A549 (cell line): ENCODE data around the gene LSP1. TPM values are rescaled to one million over a fixed set of nuclear protein-coding genes. Genes with fewer than 3 reads are reported as not detected.

ENCODE experiments used
- ATAC-seq, 2 experiments: fragments of 200-7000 bp in 1 of 2; fragments of >200 bp in 1 of 2; cut with Nextera tagmentation in 1 of 2; cut with Tn5 transposase in 1 of 2; 3 replicates each; pipeline versions ENCODE4 v1.8.0 to v1.9.1; 2018 to 2020; ENCODE audit warnings: mild to moderate bottlenecking in 1 of 2, moderate library complexity in 1 of 2
- CTCF ChIA-PET: fragments of 300-600 bp; sonication (Branson Sonifier 250); formaldehyde crosslinking; extraction: SDS; loops from one replicate; lab custom pipeline; 2021; ENCODE audit warnings: antibody characterized with exemption, inconsistent platforms; lab: Yijun Ruan, JAX
- POLR2A ChIA-PET: fragments of 350-600 bp; formaldehyde crosslinking; extraction: SDS; loops from one replicate; lab custom pipeline; 2021; ENCODE audit warnings: antibody characterized with exemption, inconsistent platforms; lab: Yijun Ruan, JAX
- DNase-seq, 2 experiments: peaks; one replicate each; pipeline versions ENCODE4 v3.0.0 to v3.0.0-alpha.2; 2011 to 2016; ENCODE audit warnings: low read depth in 1 of 2, low spot score in 1 of 2
- FAIRE-seq: peaks from 2 replicates; lab custom pipeline; 2011; peaks lifted over from hg19 to GRCh38; lab: Jason Lieb, UNC
- H3K27ac ChIP-seq, 2 experiments: fragments of >200 bp; sonication (Bioruptor Twin); formaldehyde crosslinking; 3 replicates each; pipeline ENCODE4 v1.5.1; 2016 to 2017
- H3K4me1 ChIP-seq: fragments of >200 bp; sonication (Bioruptor Twin); formaldehyde crosslinking; 3 replicates; pipeline ENCODE4 v1.6.1; 2016
- H3K4me2 ChIP-seq: fragments of >200 bp; sonication (Bioruptor Twin); formaldehyde crosslinking; 3 replicates; pipeline ENCODE4 v1.6.1; 2016
- H3K4me3 ChIP-seq: fragments of >200 bp; sonication (Bioruptor Twin); formaldehyde crosslinking; 3 replicates; pipeline ENCODE4 v1.5.1; 2016
- H3K9me3 ChIP-seq: fragments of >200 bp; sonication (Bioruptor Twin); formaldehyde crosslinking; 3 replicates; pipeline ENCODE4 v1.6.1; 2016
- ATOH8 ChIP-seq: fragments of 250-450 bp; sonication (Bioruptor Pico); IDR thresholded peaks from 2 replicates; pipeline ENCODE4 v1.5.0; 2020; ENCODE audit warnings: low read depth, mild to moderate bottlenecking, moderate library complexity
- BCL3 ChIP-seq: fragments of >200 bp; sonication (Bioruptor Twin); formaldehyde crosslinking; IDR thresholded peaks from 3 replicates; pipeline ENCODE4 v1.6.1; 2016
- CHD2 ChIP-seq: fragments of 150-350 bp; IDR thresholded peaks from 2 replicates; pipeline ENCODE4 v1.6.1; 2014; ENCODE audit warnings: low read length; ENCODE audit not compliant: partially characterized antibody
- E2F6 ChIP-seq: IDR thresholded peaks from 2 replicates; pipeline ENCODE4 v1.6.1; 2012; ENCODE audit warnings: low read depth, borderline replicate concordance
- EHMT2 ChIP-seq: fragments of 200-600 bp; sonication (generic); IDR thresholded peaks from 2 replicates; pipeline ENCODE4 v1.6.1; 2016; ENCODE audit warnings: antibody characterized with exemption, low read depth, mild to moderate bottlenecking, moderate library complexity
- ELK1 ChIP-seq: fragments of 150-350 bp; IDR thresholded peaks from 2 replicates; pipeline ENCODE4 v1.6.1; 2014; ENCODE audit warnings: low read depth, mild to moderate bottlenecking, low read length
- ESRRA ChIP-seq: fragments of 150-350 bp; IDR thresholded peaks from 2 replicates; pipeline ENCODE4 v1.6.1; 2014; ENCODE audit warnings: mild to moderate bottlenecking, low read length, borderline replicate concordance
- HEYL ChIP-seq: fragments of 250-450 bp; sonication (Bioruptor Pico); IDR thresholded peaks from 2 replicates; pipeline ENCODE4 v1.8.0; 2021; ENCODE audit warnings: mild to moderate bottlenecking, moderate library complexity
- HMGXB4 ChIP-seq: fragments of 250-450 bp; sonication (Bioruptor Pico); IDR thresholded peaks from 2 replicates; pipeline ENCODE4 v1.5.0; 2021; ENCODE audit warnings: mild to moderate bottlenecking, moderate library complexity, borderline replicate concordance
- JUN ChIP-seq, 2 experiments: fragments of >200 bp; sonication (Bioruptor Twin); formaldehyde crosslinking; IDR thresholded peaks; 2 replicates in 1 of 2; 3 replicates in 1 of 2; pipeline ENCODE4 v1.6.1; 2016 to 2017
- MAZ ChIP-seq: fragments of 150-350 bp; IDR thresholded peaks from 2 replicates; pipeline ENCODE4 v1.6.1; 2014; ENCODE audit warnings: antibody characterized with exemption, low read depth, low read length, borderline replicate concordance
- NR3C1 ChIP-seq: fragments of >200 bp; sonication (Bioruptor Twin); formaldehyde crosslinking; IDR thresholded peaks from 3 replicates; pipeline ENCODE4 v1.6.1; 2017
- PBX3 ChIP-seq: IDR thresholded peaks from 2 replicates; pipeline ENCODE4 v1.6.1; 2012
- RCOR1 ChIP-seq: fragments of 150-350 bp; IDR thresholded peaks from 2 replicates; pipeline ENCODE4 v1.6.1; 2014; ENCODE audit warnings: antibody characterized with exemption, low read length, low read depth
- REST ChIP-seq: fragments of 200-600 bp; sonication (generic); IDR thresholded peaks from 2 replicates; pipeline ENCODE4 v1.6.1; 2016; ENCODE audit warnings: antibody characterized with exemption, mild to moderate bottlenecking, moderate library complexity
- WGBS: methylation state at CpG from one replicate; pipeline ENCODE4 v1.1.6; 2017; ENCODE audit errors: missing lambda C conversion rate; 5-methylcytosine and 5-hydroxymethylcytosine counted together
- polyA plus RNA-seq, 4 experiments: library from polyadenylated mRNA; depleted of rRNA in 3 of 4; stranded (reverse); fragments of >200 nt; fragmentation: RNase III in 1 of 4; extraction: RNeasy Plus Mini Kit Qiagen cat#74134 plus additional on column Dnase treatment in 1 of 4; gene quantifications; 2 replicates in 3 of 4; 3 replicates in 1 of 4; pipeline ENCODE4 v1.2.3, GENCODE V29; 2011 to 2017

The LSP1 gene
- polyA plus RNA-seq, 2 of the 4 experiments (the other 2 are of a cell fraction): 0.67 to 3.5 TPM

GRCh38 chr11:1822648-1823375 is 30.1 kb upstream of the LSP1 start:
- no peak for FAIRE-seq

More at GRCh38 chr11:1822648-1823375, 30.1 kb upstream of the LSP1 start:
- H3K27ac ChIP-seq: no peak overlapping the region
- TF ChIP-seq HEYL (CRISPR knock-in tag) (no peak), NR3C1 (no peak), RCOR1 (no peak), MAZ (no peak), CHD2 (no peak), ATOH8 (no peak), ESRRA (no peak), HMGXB4 (CRISPR knock-in tag) (no peak), PBX3 (no peak), BCL3 (no peak), EHMT2 (no peak), ELK1 (no peak), JUN (IDR thresholded peaks at IDR 0.05) (no peak), E2F6 (no peak), REST (no peak)
- H3K4me1 ChIP-seq: peaks cover 24% of the 10 kb centered on the region
- no peak overlapping the region for H3K4me3 ChIP-seq
- CTCF ChIA-PET: interaction anchor here (0.6 to 11.8 kb wide), 10 partner anchors 11 to 329 kb away, joined by 3 to 138 read pairs (median 6); partner anchors contain the start of gene SYT8
- WGBS: 79% methylated on average over 7 of the region's 8 CpGs
- ATAC-seq (no peak), DNase-seq (no peak)
- POLR2A ChIA-PET: no interaction called here
- H3K4me2 ChIP-seq: no peak overlapping the region
- H3K9me3 ChIP-seq: 0 out of 3 replicates have a peak, but pooled peaks cover 3% of the 10 kb centered on the region
